Ureter (tissue), 1 donor: ENCODE results near the gene RGP1. TPM values are rescaled to one million over a fixed set of nuclear protein-coding genes. Genes with fewer than 3 reads are reported as not detected.
A peak's percentile ranks its signal among the peaks of the same experiment; 100 is the strongest.

ENCODE experiments used
- DNase-seq: peaks from one replicate; pipeline ENCODE4 v3.0.0-alpha.2; 2020; ENCODE audit warnings: low spot score
- total RNA-seq: library from RNA; stranded (reverse); gene quantifications from one replicate; pipeline ENCODE4 v1.2.4, GENCODE V29; 2023
- donor health status: DM: yes; HTN: yes; CAD: no.

Gene RGP1, protein sequence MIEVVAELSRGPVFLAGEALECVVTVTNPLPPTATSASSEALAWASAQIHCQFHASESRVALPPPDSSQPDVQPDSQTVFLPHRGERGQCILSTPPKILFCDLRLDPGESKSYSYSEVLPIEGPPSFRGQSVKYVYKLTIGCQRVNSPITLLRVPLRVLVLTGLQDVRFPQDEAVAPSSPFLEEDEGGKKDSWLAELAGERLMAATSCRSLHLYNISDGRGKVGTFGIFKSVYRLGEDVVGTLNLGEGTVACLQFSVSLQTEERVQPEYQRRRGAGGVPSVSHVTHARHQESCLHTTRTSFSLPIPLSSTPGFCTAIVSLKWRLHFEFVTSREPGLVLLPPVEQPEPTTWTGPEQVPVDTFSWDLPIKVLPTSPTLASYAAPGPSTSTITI
- 34.3 TPM for total RNA-seq

DNA sequence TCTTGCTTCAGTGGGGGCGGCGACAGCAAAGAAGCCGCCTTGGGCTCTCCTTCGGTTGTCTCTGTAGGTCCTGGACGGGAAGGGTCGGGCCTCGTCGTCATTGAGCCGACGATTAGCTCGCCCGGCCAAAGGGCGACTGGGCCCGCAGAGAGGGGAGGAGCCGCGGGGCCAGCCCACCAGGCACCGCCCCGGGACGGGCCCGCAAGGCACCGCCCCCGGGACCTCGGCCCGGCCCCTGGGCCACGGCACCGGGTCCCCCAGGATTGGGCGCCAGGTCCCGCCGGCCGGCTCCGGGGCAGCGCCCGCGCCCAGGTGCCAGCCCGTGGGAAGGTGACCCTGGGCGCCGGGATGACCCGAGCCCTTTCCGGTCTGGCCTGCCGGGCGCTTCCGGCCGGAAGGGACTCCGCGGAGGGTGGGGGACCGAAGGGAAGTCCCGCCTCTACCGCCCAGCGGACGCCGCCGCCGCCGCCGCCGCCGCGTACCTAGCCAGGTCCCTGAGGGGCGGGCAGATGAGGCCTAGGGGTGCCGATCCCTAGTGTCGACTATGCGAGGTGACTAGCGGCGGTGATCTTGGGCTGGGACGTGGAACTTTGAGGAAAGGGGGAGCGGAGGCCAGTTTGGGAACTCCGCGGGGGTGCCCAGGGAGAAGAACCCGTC lies at the start of gene RGP1, which contains the start of gene GBA2:
Gene RGP1 (plus strand): TSS at position 430 of the 657 bp plus-strand sequence. CDS start 469 bp downstream, outside the sequence.
Gene GBA2 (minus strand): TSS at position 371 of the 657 bp plus-strand sequence. CDS start 524 bp downstream, outside the sequence.
- DNase-seq, result peak; percentile 86

DNA sequence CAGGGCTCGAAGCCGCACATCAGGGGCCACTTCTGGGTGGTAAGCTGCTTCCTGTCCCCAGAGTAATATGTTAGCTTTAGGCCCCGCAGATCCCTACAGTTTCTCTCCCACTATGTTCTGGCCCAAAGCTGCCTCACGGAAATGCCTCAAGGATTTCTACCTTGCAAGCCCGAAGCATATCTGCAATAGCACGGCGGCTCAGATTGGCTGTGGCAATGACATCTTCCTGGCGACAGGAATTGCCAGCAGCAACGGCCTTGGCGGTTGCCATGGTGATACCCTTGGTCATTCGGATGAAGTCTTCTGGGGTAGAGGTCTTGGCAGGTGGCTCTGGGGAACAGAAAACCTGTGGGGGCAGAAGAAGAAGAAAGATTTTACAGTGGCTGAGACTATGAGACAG lies 49.1 kb upstream of the RGP1 start:
- DNase-seq, result no peak

- DNase-seq, result no peak
Observed at GRCh38 chr9:35700942-35701341, 48.1 kb upstream of the RGP1 start.

- no peak for DNase-seq
Observed at GRCh38 chr9:35702696-35703095, 46.4 kb upstream of the RGP1 start.

GRCh38 chr9:35703906-35704672 lies 45.0 kb upstream of the RGP1 start:
- no peak for DNase-seq

- DNase-seq, result no peak
Observed at GRCh38 chr9:35705372-35705771, 43.7 kb upstream of the RGP1 start.

GRCh38 chr9:35705836-35706430 lies 43.2 kb upstream of the RGP1 start:
- DNase-seq, result no peak

GRCh38 chr9:35706951-35707350 lies 42.1 kb upstream of the RGP1 start:
- DNase-seq, result no peak

GRCh38 chr9:35708146-35708545 lies 40.9 kb upstream of the RGP1 start:
- no peak for DNase-seq

GRCh38 chr9:35710818-35711500 lies 38.1 kb upstream of the RGP1 start:
- no peak for DNase-seq

DNA sequence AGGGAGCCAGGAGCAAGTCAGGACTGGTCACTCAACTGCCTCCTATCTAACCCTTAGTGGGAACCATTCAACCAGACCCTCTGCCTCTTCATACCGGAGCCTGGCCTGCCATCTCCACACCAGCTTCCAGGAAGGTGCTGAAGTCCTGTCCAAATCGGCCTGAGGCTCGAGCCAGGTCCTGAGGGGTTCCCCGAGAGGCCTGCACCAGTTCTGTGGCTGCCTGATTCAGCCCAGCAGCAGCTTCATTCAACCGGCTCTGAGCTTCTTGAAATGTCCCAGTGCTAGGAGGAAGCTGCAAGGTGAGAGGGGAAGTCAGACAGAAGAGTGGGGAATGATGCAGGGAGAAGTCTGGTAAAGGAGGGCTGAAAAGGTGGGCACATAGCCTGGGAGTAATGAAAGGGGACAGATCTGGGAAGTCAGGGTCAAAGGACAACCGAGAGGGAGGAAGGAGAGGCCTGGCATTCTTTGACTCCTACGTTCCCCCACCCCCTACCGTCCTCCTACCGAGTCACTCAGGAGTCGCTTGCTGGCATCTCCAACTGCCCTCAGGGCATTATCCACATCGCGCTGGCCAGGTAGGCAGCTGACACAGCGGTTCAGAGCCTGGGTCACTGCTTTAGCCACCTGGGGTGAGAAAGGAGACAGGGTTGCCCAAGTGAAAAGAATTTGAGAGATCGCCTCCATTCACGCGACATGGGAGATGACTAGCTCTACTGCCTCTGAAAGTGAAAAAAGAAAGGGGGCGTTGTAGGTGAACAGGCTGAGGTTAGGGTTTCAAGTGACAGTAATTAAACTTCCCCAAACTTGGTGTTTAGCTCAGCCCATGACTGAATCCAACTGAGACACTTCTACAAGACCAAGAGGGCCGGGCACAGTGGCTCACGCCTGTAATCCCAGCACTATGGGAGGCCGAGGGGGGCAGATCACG lies 37.3 kb upstream of the RGP1 start:
- no peak for DNase-seq

DNA sequence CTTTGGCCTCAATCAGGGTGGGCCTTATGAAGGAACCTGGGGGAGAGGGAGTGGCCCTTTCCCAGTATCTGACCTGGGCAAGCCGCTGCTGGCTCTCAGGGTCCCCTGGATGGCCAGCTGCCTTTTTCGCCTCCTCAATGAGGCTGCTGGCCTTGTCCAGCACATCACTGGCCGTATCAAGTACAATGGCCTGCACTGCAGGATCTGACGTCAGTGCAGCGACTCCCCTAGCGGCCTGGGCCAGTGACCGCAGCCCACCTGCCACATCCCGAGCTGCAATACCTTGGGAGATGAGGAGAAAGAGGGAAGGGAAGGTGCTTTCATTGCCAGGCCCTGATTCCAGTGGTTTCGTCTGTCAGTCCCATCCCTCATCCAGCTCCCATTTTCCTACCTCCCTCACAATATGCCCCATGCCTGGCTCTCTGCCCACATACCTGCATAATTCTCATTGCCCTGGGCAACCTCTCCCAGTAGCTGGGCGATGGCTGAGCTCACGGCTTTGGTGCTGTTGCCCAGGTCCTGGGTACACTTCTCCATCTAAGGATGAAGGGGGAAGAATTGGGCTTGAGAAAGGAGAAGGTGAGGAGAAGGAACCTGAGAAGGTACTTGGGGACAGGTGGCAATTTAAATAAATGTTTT lies 36.2 kb upstream of the RGP1 start:
- no peak for DNase-seq

- DNase-seq, result no peak
Observed at GRCh38 chr9:35713578-35713977, 35.5 kb upstream of the RGP1 start.

GRCh38 chr9:35714123-35714522 lies 35.0 kb upstream of the RGP1 start:
- DNase-seq, result no peak

DNA sequence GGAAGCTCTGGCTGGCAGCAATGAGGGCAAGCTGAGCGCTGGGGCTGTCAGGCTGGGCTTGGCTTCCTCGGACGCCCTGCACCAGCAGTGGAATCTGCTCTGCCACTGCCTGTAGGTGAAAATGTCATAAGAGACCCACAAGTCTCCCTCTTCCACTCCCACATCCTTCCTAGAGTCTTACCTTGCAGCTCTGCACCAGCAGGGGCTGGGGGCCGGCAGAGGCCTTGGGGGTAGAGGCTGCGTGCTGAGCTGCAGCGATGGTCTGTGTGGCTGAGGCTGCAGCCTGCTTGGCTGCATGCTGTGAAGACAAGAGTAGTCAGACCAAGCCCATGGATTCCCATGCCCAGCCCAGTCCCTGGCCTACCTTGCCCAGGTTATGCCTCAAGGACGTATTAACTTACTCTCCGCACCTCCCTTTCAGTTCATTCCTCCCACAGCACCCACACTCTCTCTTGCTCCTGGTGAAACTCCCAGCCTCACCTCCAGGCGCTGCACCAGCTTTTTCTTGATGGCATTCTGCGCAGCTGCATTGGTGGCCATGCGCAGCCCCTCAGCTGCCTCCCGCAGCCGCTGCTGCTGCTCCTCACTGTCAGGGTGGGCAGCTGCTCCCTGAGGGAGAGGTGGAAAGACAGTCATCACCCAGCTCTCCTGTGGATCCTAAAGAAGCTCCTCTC lies 34.4 kb upstream of the RGP1 start:
- no peak for DNase-seq

- DNase-seq, result no peak
Observed at GRCh38 chr9:35716230-35716629, 32.9 kb upstream of the RGP1 start.

DNA sequence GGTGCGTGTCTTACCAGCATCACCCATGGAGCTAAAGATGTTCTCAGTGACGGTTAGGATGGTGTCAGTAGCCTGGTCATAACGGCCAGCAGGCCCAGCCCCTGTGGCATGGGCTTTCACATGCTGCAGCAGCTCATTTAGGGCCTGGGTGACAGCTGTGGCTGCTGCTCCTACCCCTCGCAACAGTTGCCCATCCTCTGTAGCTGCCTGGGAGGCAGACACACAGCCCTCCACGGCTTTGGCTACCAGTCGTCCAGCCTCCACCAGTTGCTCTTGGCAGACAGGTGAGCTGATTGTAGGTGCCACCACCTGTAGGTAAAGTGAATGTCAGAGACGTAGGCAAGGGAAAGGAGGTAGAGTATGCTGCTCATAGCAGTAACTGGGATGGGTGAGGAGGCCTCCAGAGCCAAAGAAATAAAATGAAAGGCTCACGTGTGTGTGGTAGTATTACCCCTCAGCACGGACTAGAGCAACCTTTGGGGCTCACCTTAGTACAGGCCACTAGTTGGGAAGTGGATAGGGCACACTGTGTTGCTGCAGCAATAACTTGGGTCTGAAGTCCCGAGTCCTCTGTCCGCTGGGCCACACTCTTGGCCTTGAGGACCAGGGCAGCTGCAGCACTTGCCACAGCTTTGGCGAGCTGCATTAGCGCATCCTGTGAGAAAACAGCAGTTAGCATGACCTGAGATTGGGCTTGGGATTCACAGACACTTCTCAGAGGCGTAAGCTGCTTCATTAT lies 31.8 kb upstream of the RGP1 start:
- DNase-seq, result no peak

DNA sequence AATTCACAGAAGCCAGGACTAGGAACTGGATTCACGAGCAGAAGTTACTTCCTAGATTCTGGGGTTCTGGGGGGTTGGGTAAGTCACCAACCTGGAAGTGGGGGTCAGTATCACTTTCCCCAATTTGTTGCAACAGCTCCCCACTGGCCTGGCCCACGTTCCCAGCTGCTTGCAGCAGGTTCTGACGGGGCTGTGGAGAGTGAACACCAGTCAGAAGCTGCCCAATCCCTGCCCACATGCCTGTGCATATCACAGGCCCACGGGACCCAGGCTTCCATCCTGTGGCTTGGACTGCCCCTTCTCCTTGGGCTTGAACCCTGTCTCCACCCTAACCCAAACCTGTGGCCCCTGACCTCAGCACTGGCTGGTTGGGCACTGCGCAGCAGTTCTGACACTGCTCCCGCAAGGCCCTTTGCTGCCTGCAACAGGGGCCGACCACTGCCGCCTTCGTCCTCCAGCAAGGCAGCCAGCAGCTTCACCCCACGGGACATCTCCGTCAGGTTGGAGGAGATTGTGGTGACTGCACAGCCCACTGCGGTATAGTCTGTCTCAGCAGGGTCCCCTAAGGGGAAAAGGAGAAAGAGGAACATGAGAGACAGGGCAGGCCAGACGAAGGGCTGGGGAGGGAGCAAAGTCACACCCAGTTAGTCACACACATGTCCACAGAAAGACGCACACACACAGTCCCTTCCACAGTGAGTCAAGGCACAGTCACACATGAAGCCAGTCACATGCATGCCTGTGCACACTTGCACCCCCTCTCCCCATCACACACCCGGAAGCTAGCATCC lies 30.2 kb upstream of the RGP1 start:
- no peak for DNase-seq
